Endothelial cell of umbilical vein (primary cell): ENCODE data around the gene USF2. TPM values are rescaled to one million over a fixed set of nuclear protein-coding genes. Genes with fewer than 3 reads are reported as not detected.

Experiments used
- BruUV-seq: library from RNA; stranded (reverse); fragments of 400-500 nt; replicated peaks from 2 replicates; lab custom pipeline; 2021; lab: Mats Ljungman, UMichigan
- CTCF ChIA-PET: fragments of 300-600, 350-600 bp; sonication (Branson Sonifier 250); formaldehyde crosslinking; loops from one replicate; lab custom pipeline; 2021; ENCODE audit warnings: antibody characterized with exemption, inconsistent platforms; lab: Charles Lee
- POLR2A ChIA-PET: fragments of 300-600, 350-600 bp; sonication (Branson Sonifier 250); formaldehyde crosslinking; loops from one replicate; lab custom pipeline; 2021; ENCODE audit warnings: antibody characterized with exemption, inconsistent platforms; lab: Charles Lee
- DNase-seq: peaks from one replicate; pipeline ENCODE4 v3.0.0-alpha.2; 2011; ENCODE audit warnings: low read depth, low spot score
- FAIRE-seq: peaks from 2 replicates; lab custom pipeline; 2011; peaks lifted over from hg19 to GRCh38; lab: Jason Lieb, UNC
- H2AFZ ChIP-seq: 2 replicates; pipeline ENCODE4 v1.6.0; 2012; ENCODE audit warnings: low read depth, low read length, control low read depth, inconsistent platforms
- H3K27ac ChIP-seq: 2 replicates; pipeline ENCODE4 v1.5.1; 2011; ENCODE audit warnings: low read depth, mild to moderate bottlenecking, control low read depth, low read length, moderate library complexity; ENCODE audit not compliant: insufficient read depth
- H3K27me3 ChIP-seq, 2 experiments: 2 replicates each; pipeline versions ENCODE4 v1.6.0 to v1.6.1; 2011; ENCODE audit warnings: low read length in 2 of 2, mixed read lengths in 1 of 2; ENCODE audit not compliant: control insufficient read depth in 2 of 2, insufficient read depth in 2 of 2
- H3K36me3 ChIP-seq, 2 experiments: 2 replicates in 1 of 2; 3 replicates in 1 of 2; pipeline ENCODE4 v1.5.1; 2011; ENCODE audit warnings: low read length in 2 of 2, mild to moderate bottlenecking in 1 of 2, moderate library complexity in 1 of 2; ENCODE audit not compliant: control insufficient read depth in 2 of 2, insufficient read depth in 2 of 2; ENCODE audit errors: extremely low read depth in 1 of 2
- H3K4me1 ChIP-seq: 3 replicates; pipeline ENCODE4 v1.5.1; 2011; ENCODE audit warnings: mild to moderate bottlenecking, low read length; ENCODE audit not compliant: control insufficient read depth, insufficient read depth; ENCODE audit errors: extremely low read depth
- H3K4me2 ChIP-seq: 2 replicates; pipeline ENCODE4 v1.6.1; 2011; ENCODE audit warnings: low read length, control low read depth, mixed read lengths; ENCODE audit not compliant: insufficient read depth
- H3K4me3 ChIP-seq, 3 experiments: fragments of 200-600 bp in 1 of 3; sonication (generic), shearing (Covaris generic) in 1 of 3; replicated peaks in 1 of 3; 2 replicates each; pipeline ENCODE4 v1.5.1; 2011 to 2016; ENCODE audit warnings: control low read depth in 3 of 3, low read length in 3 of 3, mild to moderate bottlenecking in 2 of 3, inconsistent platforms in 1 of 3, low read depth in 1 of 3, moderate library complexity in 1 of 3; ENCODE audit not compliant: insufficient read depth in 1 of 3
- H3K79me2 ChIP-seq: 2 replicates; pipeline ENCODE4 v1.6.0; 2012; ENCODE audit warnings: low read length, inconsistent platforms; ENCODE audit not compliant: control insufficient read depth, insufficient read depth
- H3K9ac ChIP-seq: replicated peaks from 2 replicates; pipeline ENCODE3; 2011; ENCODE audit warnings: low read length, control low read depth; ENCODE audit not compliant: insufficient read depth; ENCODE audit errors: extremely low read depth
- H3K9me1 ChIP-seq: replicated peaks from 3 replicates; pipeline ENCODE4 v1.6.0; 2011; ENCODE audit warnings: mild to moderate bottlenecking, low read length; ENCODE audit not compliant: control insufficient read depth, insufficient read depth; ENCODE audit errors: extremely low read depth
- H3K9me3 ChIP-seq: replicated peaks from 2 replicates; pipeline ENCODE4 v1.5.1; 2012; ENCODE audit warnings: low read length, inconsistent platforms; ENCODE audit not compliant: control insufficient read depth, insufficient read depth
- H4K20me1 ChIP-seq: replicated peaks from 2 replicates; pipeline ENCODE3; 2011; ENCODE audit warnings: mild to moderate bottlenecking, low read length; ENCODE audit not compliant: control insufficient read depth, insufficient read depth; ENCODE audit errors: extremely low read depth
- EZH2 ChIP-seq: IDR thresholded peaks from 2 replicates; pipeline ENCODE4 v1.6.1; 2012; ENCODE audit warnings: borderline replicate concordance, low read depth, mild to moderate bottlenecking, moderate library complexity, low read length, inconsistent platforms; ENCODE audit not compliant: severe bottlenecking
- FOS ChIP-seq: IDR thresholded peaks from 2 replicates; pipeline ENCODE4 v1.6.1; 2011; ENCODE audit warnings: mild to moderate bottlenecking, low read length, moderate library complexity, borderline replicate concordance; ENCODE audit not compliant: insufficient read depth
- GATA2 ChIP-seq: IDR thresholded peaks from 2 replicates; pipeline ENCODE4 v1.7.0; 2011; ENCODE audit warnings: low read depth, mild to moderate bottlenecking, moderate library complexity, mixed read lengths, low read length; ENCODE audit not compliant: insufficient read length, insufficient read depth
- JUN ChIP-seq: IDR thresholded peaks from 2 replicates; pipeline ENCODE4 v1.6.1; 2011; ENCODE audit warnings: borderline replicate concordance, low read depth; ENCODE audit not compliant: insufficient read length, insufficient read depth
- MYC ChIP-seq: IDR thresholded peaks from one replicate; pipeline ENCODE4 v1.6.1; 2011; ENCODE audit warnings: mild to moderate bottlenecking, low read depth, low read length
- POLR2A ChIP-seq: IDR thresholded peaks from 2 replicates; pipeline ENCODE4 v1.6.1; 2012; ENCODE audit warnings: low read depth, mild to moderate bottlenecking, control low read depth, low read length
- POLR2AphosphoS5 ChIP-seq: IDR thresholded peaks from 2 replicates; pipeline ENCODE4 v1.6.1; 2012; ENCODE audit warnings: low read depth, mild to moderate bottlenecking, control low read depth, low read length, moderate library complexity; ENCODE audit not compliant: insufficient read depth
- dilution Hi-C: fragments of 300-500 bp; cut with MboI; formaldehyde crosslinking; loops from one replicate; pipeline ENCODE4 v1.15.0; 2019; ENCODE audit warnings: low sequenced_read_pairs; ENCODE audit not compliant: extremely low pct_ligation_motif_present
- intact Hi-C: fragments of 100-400 bp; cut with micrococcal nuclease; formaldehyde crosslinking; loops from one replicate; pipeline ENCODE4 v1.10.0; 2022
- polyA plus RNA-seq, 4 experiments: library from polyadenylated mRNA; depleted of rRNA in 3 of 4; stranded (reverse) in 3 of 4; unstranded in 1 of 4; fragments of >200 nt; gene quantifications; 2 replicates each; pipeline versions ENCODE4 v1.2.1 to v1.2.3, GENCODE V29; 2011 to 2012; ENCODE audit warnings: missing spikeins in 1 of 4
- total RNA-seq: library from RNA; stranded (reverse); gene quantifications from 2 replicates; pipeline ENCODE4 v1.2.3, GENCODE V29; 2021
- TF ChIP-seq, protein P1 (sequence below): IDR thresholded peaks from 2 replicates; pipeline ENCODE4 v1.6.1; 2011; ENCODE audit not compliant: insufficient read depth, insufficient read length
- TF ChIP-seq, protein P2 (sequence below), 2 donors: IDR thresholded peaks; 1 replicate in 1 of 2; 2 replicates in 1 of 2; pipeline ENCODE4 v1.5.1; 2011; ENCODE audit warnings: low read length in 2 of 2, mild to moderate bottlenecking in 2 of 2, moderate library complexity in 2 of 2, control low read depth in 1 of 2, inconsistent platforms in 1 of 2, low read depth in 1 of 2; ENCODE audit not compliant: insufficient read depth in 1 of 2; ENCODE audit errors: extremely low read depth in 1 of 2

USF2 gene
- total and polyA plus RNA-seq, 2 donors (not counting 3 experiments of a cell fraction or from before 2014, with no cell fraction given) = 75.0 to 76.8 TPM

DNA sequence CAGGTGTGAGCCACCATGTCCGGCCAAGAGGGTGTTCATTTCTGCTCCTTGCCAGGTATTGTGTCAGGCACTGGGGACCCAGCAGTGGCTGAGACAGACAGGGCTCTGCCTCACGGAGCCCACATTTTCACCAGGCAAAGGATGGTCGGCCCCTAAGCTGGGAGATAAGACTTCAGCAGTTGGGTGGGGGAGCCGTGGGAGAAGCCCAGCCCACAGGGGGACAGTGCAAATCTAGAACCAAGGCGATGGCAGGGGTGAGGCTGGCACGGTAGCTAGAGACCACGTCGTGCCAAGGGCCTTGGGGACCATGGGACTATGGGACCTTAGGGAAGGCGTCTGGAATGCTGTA, 11.7 kb upstream of the USF2 start:
- Histone ChIP-seq H2AFZ (no peak overlapping the region), H3K79me2 (no peaks in the 10 kb centered on the region), H4K20me1 (no peaks in the 10 kb centered on the region), H3K4me2 (no peak overlapping the region), H3K4me3 (no peak overlapping the region), H3K9ac (no peak overlapping the region), H3K9me3 (no peaks in the 10 kb centered on the region), H3K27ac (no peak overlapping the region), H3K36me3 (no peaks in the 10 kb centered on the region), H3K27me3 (peaks cover 0 to 2% of the 10 kb centered on the region in 2 experiments), H3K9me1 (no peaks in the 10 kb centered on the region), H3K4me1 (peaks cover 3% of the 10 kb centered on the region)
- ChIA-PET POLR2A (no interaction called here), CTCF (no interaction called here)
- dilution Hi-C loops (no loop called here), intact Hi-C loops (no loop called here)
- FAIRE-seq = no peak
- no peak for DNase-seq
- TF ChIP-seq FOS (no peak), POLR2A (no peak), JUN (no peak), MYC (no peak), GATA2 (no peak), EZH2 (no peak), POLR2AphosphoS5 (no peak)
- TF ChIP-seq, protein P1, sequence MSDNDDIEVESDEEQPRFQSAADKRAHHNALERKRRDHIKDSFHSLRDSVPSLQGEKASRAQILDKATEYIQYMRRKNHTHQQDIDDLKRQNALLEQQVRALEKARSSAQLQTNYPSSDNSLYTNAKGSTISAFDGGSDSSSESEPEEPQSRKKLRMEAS = no peak
- no TSS peak for BruUV-seq

DNA sequence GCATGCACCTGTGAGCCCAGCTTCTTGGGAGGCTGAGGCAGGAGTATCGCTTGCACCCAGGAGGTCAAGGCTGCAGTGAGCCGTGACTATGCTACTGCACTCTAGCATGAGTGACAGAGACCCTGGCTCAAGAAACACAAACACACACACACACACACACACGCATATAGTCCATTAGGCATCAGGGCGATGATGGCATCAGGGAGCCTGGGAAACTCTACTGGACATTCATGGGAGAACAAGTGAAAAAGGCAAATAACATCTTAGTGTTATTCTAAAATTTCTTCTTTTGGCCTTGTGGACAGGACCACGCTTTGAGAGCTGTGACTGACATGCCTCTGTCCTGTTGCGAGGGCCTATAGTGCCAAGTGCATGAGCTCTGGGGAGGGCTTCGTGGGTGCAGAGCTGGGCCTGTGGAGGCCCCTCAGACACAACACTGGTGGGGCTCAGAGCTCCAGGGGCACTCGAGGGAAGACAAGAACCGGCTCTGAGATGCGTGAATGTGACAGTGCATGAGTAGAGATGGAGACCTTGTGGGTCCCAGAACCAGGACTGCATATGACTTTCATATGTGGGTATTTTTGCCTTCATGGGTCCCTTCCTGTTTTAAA, 8.0 kb upstream of the USF2 start:
- Histone ChIP-seq H3K4me2 (no peak overlapping the region), H3K27ac (no peak overlapping the region), H3K9me1 (no peaks in the 10 kb centered on the region), H3K79me2 (no peaks in the 10 kb centered on the region), H3K9me3 (no peaks in the 10 kb centered on the region), H3K4me1 (no peaks in the 10 kb centered on the region), H3K4me3 (no peak overlapping the region), H3K9ac (no peak overlapping the region), H3K36me3 (no peaks in the 10 kb centered on the region), H2AFZ (no peak overlapping the region), H4K20me1 (no peaks in the 10 kb centered on the region), H3K27me3 (peaks cover 0 to 2% of the 10 kb centered on the region in 2 experiments)
- FAIRE-seq (no peak), DNase-seq (no peak)
- dilution Hi-C loops (no loop called here), intact Hi-C loops (loop anchor here (10.0 kb wide), 1 partner anchor 226 kb away; the partner anchor contains the start of gene SCN1B)
- no peak for TF ChIP-seq POLR2A
- TF ChIP-seq JUN = no peak
- TF ChIP-seq EZH2 = no peak
- TF ChIP-seq, protein P2, sequence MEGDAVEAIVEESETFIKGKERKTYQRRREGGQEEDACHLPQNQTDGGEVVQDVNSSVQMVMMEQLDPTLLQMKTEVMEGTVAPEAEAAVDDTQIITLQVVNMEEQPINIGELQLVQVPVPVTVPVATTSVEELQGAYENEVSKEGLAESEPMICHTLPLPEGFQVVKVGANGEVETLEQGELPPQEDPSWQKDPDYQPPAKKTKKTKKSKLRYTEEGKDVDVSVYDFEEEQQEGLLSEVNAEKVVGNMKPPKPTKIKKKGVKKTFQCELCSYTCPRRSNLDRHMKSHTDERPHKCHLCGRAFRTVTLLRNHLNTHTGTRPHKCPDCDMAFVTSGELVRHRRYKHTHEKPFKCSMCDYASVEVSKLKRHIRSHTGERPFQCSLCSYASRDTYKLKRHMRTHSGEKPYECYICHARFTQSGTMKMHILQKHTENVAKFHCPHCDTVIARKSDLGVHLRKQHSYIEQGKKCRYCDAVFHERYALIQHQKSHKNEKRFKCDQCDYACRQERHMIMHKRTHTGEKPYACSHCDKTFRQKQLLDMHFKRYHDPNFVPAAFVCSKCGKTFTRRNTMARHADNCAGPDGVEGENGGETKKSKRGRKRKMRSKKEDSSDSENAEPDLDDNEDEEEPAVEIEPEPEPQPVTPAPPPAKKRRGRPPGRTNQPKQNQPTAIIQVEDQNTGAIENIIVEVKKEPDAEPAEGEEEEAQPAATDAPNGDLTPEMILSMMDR (IDR thresholded peaks at IDR 0.05; ENCODE audit: extremely low read depth in 1 of 2, insufficient read depth in 1 of 2, low read depth in 1 of 2, low read length in 2 of 2) = no peak
- no peak for TF ChIP-seq FOS
- TF ChIP-seq MYC = no peak
- TF ChIP-seq, protein P1 = no peak
- no peak for TF ChIP-seq POLR2AphosphoS5
- TF ChIP-seq GATA2 = no peak
- BruUV-seq = no TSS peak
- POLR2A ChIA-PET = no interaction called here
- CTCF ChIA-PET = interaction anchor here (0.7 kb wide), 1 partner anchor 107 kb away, joined by 3 read pairs; the partner anchor contains the start of gene FXYD5
